Type B pancreatic cell (in vitro differentiated cells): ENCODE measurements around the gene HDHD5. TPM values are rescaled to one million over a fixed set of nuclear protein-coding genes. Genes with fewer than 3 reads are reported as not detected.
"Not testable (repeated sequence)": the region's sequence is repeated elsewhere in the genome, so short reads cannot be mapped to it uniquely, and the experiment has no call there.

Experiments
- DNase-seq: peaks from one replicate; pipeline ENCODE4 v3.0.0; 2021; ENCODE audit warnings: mixed read lengths; ENCODE audit not compliant: unreplicated experiment; ENCODE audit errors: extremely low spot score
- H3K27ac Mint-ChIP-seq: 2 replicates; pipeline ENCODE4 v1.8.0; 2021; ENCODE audit warnings: mild to moderate bottlenecking, mixed read lengths
- H3K27me3 Mint-ChIP-seq: 2 replicates; pipeline ENCODE4 v1.8.0; 2021; ENCODE audit warnings: mixed read lengths
- H3K36me3 Mint-ChIP-seq: 2 replicates; pipeline ENCODE4 v1.8.0; 2021; ENCODE audit warnings: mixed read lengths
- H3K4me1 Mint-ChIP-seq: one replicate; pipeline ENCODE4 v1.8.0; 2021; ENCODE audit warnings: mixed read lengths; ENCODE audit not compliant: unreplicated experiment
- H3K4me3 Mint-ChIP-seq: 2 replicates; pipeline ENCODE4 v1.8.0; 2021; ENCODE audit warnings: mild to moderate bottlenecking, mixed read lengths
- H3K9me3 Mint-ChIP-seq: 2 replicates; pipeline ENCODE4 v1.8.0; 2021; ENCODE audit warnings: mixed read lengths
- total RNA-seq: library from RNA; stranded (reverse); gene quantifications from 2 replicates; pipeline ENCODE4 v1.2.1, GENCODE V29; 2021; ENCODE audit warnings: low replicate concordance
- TF ChIP-seq, protein P1 (sequence below): fragments of 200-600 bp; sonication (generic); conservative IDR thresholded peaks from 2 replicates; pipeline ENCODE4 v1.5.0; 2021; ENCODE audit warnings: antibody characterized with exemption, mild to moderate bottlenecking

Gene HDHD5
- total RNA-seq, 1 donor from 2014 or later: 40.1 TPM

DNA sequence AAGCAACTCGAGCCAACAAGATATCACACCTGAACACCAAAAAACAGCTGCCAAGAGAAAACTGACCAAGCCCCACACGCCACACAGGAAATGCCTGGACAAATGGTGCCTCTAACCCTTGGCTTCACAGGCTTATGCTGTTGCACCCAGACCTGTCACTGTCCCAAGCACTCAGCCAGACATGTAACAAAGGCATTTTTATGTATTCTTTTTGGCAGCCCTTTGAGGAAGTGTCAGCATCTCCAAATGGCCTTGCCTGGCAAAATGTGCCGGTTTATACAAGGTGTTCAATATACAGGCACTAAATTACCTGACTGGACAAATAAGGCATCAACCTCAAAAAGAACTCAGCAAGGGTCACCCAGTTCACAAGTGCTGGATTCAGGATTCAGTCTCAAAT lies 6.1 kb downstream of the HDHD5 start:
- DNase-seq: no peak
- H3K27ac Mint-ChIP-seq: no peak overlapping the region
- peaks cover 19% of the 10 kb centered on the region for H3K4me1 Mint-ChIP-seq
- H3K9me3 Mint-ChIP-seq: no peaks in the 10 kb centered on the region
- H3K36me3 Mint-ChIP-seq: peaks cover 5% of the 10 kb centered on the region
- H3K4me3 Mint-ChIP-seq: no peak overlapping the region
- no peaks in the 10 kb centered on the region for H3K27me3 Mint-ChIP-seq
- TF ChIP-seq, protein P1, sequence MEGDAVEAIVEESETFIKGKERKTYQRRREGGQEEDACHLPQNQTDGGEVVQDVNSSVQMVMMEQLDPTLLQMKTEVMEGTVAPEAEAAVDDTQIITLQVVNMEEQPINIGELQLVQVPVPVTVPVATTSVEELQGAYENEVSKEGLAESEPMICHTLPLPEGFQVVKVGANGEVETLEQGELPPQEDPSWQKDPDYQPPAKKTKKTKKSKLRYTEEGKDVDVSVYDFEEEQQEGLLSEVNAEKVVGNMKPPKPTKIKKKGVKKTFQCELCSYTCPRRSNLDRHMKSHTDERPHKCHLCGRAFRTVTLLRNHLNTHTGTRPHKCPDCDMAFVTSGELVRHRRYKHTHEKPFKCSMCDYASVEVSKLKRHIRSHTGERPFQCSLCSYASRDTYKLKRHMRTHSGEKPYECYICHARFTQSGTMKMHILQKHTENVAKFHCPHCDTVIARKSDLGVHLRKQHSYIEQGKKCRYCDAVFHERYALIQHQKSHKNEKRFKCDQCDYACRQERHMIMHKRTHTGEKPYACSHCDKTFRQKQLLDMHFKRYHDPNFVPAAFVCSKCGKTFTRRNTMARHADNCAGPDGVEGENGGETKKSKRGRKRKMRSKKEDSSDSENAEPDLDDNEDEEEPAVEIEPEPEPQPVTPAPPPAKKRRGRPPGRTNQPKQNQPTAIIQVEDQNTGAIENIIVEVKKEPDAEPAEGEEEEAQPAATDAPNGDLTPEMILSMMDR: no peak

DNA sequence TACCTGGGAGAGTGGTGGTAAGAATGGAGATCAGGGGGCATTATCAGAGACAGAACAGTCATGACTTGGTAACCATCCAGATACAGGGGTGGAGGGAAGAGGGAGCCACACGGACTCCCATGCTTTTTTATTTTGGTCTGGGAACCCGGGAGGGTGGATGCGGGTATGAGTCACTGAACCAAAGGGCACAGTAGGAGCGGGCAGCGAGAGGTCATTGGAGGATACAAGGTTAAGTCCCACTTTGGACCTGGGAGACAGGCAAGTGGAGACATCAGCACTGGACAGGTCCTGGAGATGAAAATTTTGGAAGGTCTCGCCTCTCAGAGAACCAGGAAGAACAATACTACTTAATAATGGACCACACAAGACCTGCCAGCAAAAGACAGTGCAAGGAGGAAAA lies 6.7 kb downstream of the HDHD5 start:
- H3K4me3 Mint-ChIP-seq: no peak overlapping the region

DNA sequence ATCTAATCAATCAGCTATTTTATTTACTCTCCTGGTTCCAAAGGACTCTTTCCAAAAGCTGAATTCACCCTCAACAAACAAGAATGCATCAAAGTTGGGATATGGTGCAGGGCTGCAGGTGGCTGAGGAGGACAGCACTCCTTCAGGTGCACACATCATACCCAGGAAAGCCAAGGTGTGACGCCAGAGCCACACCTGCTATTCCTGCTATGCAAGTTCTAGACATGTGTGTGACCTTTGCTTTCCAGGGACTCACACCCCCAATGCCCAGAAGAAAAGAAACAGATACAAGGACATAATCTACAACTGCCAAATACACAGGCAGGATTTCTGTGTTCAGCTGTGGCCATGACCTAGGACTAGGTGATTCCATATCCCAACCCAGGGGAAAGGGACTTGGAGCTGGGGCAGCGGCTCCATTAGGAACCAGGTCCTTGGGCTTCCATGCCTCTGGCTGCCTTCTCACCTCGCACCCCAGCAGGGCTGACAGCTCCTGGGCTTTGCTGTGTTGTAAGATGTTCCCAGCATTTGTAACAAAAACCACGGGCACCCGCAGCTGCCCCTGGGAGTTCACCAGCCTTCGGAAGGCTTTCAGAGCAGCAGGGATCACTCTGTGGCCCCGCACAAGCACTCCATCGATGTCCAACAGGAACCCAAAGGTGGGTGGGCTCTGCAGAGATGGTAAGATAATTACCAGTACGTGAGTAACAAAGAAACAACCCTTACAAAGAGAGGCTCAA lies 9.8 kb downstream of the HDHD5 start:
- H3K9me3 Mint-ChIP-seq: no peaks in the 10 kb centered on the region
- H3K4me1 Mint-ChIP-seq: peaks cover 13% of the 10 kb centered on the region
- no peak overlapping the region for H3K4me3 Mint-ChIP-seq
- TF ChIP-seq, protein P1: no peak
- H3K36me3 Mint-ChIP-seq: peaks cover 10% of the 10 kb centered on the region
- H3K27ac Mint-ChIP-seq: peak overlapping the region; percentile 76
- H3K27me3 Mint-ChIP-seq: no peaks in the 10 kb centered on the region
- DNase-seq: no peak

More for the DNA sequence above, 6.7 kb downstream of the HDHD5 start:
- Mint-ChIP-seq H3K36me3 (peaks cover 10% of the 10 kb centered on the region), H3K27me3 (no peaks in the 10 kb centered on the region), H3K27ac (peak overlapping the region; percentile 9), H3K4me1 (peaks cover 19% of the 10 kb centered on the region), H3K9me3 (no peaks in the 10 kb centered on the region)
- DNase-seq: no peak
- TF ChIP-seq, protein P1: no peak

DNA sequence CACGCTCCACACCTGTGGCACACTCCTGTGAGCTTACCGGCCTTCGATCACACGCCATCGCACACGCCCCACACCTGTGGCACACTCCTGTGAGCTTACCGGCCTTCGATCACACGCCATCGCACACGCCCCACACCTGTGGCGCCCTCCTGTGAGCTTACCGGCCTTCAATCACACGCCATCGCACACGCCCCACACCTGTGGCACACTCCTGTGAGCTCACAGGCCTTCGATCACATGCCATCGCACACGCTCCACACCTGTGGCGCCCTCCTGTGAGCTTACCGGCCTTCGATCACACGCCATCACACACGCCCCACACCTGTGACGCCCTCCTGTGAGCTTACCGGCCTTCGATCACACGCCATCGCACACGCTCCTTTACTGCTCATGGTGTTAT lies 11.6 kb downstream of the HDHD5 start:
- H3K4me1 Mint-ChIP-seq: peaks cover 12% of the 10 kb centered on the region
- not testable (repeated sequence) for H3K4me3 Mint-ChIP-seq, H3K27me3 Mint-ChIP-seq, H3K27ac Mint-ChIP-seq, DNase-seq, H3K9me3 Mint-ChIP-seq
- peaks cover 13% of the 10 kb centered on the region for H3K36me3 Mint-ChIP-seq

DNA sequence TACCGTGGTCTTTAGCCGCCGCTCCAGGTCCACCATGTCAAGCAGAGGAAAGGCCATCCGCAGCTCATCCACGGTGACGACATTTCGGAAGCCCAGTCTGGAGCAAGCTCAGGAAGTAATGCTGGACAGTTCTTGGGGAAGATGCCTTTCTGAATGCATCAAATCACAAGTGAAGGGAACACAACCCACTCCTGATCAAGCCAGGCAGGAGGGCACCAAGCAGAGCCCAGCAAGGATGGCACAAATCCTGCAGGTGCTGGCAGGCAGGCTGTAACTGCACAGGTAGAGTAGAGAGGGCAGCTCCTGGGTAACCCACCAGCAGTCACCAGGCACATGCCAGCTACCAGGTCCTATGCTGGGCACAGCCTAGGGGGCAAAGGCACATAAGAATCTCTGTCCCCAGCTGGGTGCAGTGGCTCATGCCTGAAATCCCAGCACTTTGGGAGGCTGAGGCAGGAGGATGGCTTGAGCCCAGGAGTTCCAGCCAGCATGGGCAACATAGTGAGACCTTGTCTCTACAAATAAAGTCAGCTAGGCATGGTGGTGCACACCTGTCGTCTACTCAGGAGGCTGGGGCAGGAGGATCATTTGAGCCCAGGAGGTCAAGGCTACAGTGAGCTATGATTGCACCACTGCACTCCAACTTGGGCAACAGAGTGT lies 13.9 kb downstream of the HDHD5 start:
- H3K9me3 Mint-ChIP-seq: no peaks in the 10 kb centered on the region

DNA sequence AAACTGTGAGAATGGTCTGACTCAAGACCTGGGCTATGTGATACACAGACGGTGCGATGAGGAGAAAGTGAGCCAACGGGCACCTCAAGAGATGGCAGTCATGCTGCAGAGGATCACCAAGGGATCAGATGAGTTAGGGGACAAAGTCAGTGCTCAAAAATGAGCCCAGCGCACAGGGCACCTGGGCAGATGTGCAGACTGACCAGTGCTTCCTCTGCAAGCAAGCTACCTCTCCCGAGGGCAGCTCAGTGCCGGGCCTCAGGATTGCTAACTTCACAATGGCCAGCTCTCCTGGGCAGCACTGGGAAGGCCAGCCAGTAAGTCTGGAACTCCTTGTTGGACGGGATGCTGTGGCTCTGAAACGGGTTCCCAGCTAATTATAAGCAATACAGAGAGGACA lies 15.3 kb downstream of the HDHD5 start:
- no peaks in the 10 kb centered on the region for H3K9me3 Mint-ChIP-seq
- TF ChIP-seq, protein P1: no peak
- no peak for DNase-seq
- no peaks in the 10 kb centered on the region for H3K4me1 Mint-ChIP-seq
- peaks cover 10% of the 10 kb centered on the region for H3K36me3 Mint-ChIP-seq
- H3K27ac Mint-ChIP-seq: no peak overlapping the region
- no peak overlapping the region for H3K4me3 Mint-ChIP-seq
- no peaks in the 10 kb centered on the region for H3K27me3 Mint-ChIP-seq

More for the DNA sequence above, 13.9 kb downstream of the HDHD5 start:
- H3K27me3 Mint-ChIP-seq: no peaks in the 10 kb centered on the region
- peaks cover 13% of the 10 kb centered on the region for H3K36me3 Mint-ChIP-seq
- DNase-seq: no peak
- no peak overlapping the region for H3K27ac Mint-ChIP-seq
- TF ChIP-seq, protein P1: no peak
- no peaks in the 10 kb centered on the region for H3K4me1 Mint-ChIP-seq
- H3K4me3 Mint-ChIP-seq: no peak overlapping the region
